Cardiac fibroblast (primary cell): Measurements from ENCODE around the gene MTOR.
"Not testable (repeated sequence)": the region's sequence is repeated elsewhere in the genome, so short reads cannot be mapped to it uniquely, and the experiment has no call there.

Experiments used
- DNase-seq, 2 donors: peaks; one replicate each; pipeline versions ENCODE4 v3.0.0 to v3.0.0-alpha.2; 2010; ENCODE audit warnings: low read depth in 2 of 2
- H3K4me3 ChIP-seq, 2 donors: replicated peaks in 1 of 2; 1 replicate in 1 of 2; 2 replicates in 1 of 2; pipeline ENCODE4 v1.5.1; 2011; ENCODE audit warnings: low read depth in 2 of 2, low read length in 2 of 2, mild to moderate bottlenecking in 2 of 2, moderate library complexity in 1 of 2
- CTCF ChIP-seq: IDR thresholded peaks from one replicate; pipeline ENCODE4 v1.5.1; 2011; ENCODE audit warnings: low read depth, mild to moderate bottlenecking, low read length, inconsistent platforms

The MTOR gene

GRCh38 chr1:11262171-11263049, at the start of gene MTOR:
MTOR (minus strand) TSS chr1:11262551; CDS start chr1:11259409, 3,142 bp downstream.
- TF ChIP-seq CTCF = peak; percentile 21

GRCh38 chr1:11309385-11309784, 47.0 kb upstream of the MTOR start:
- no peak overlapping the region for H3K4me3 ChIP-seq
- TF ChIP-seq CTCF = no peak
- no peak for DNase-seq

More at GRCh38 chr1:11262171-11263049, at the start of gene MTOR:
- peak; percentile 100 for DNase-seq
- peak within 1 kb of the TSS; percentile 98 to 99 for H3K4me3 ChIP-seq

GRCh38 chr1:11308699-11309224, 46.4 kb upstream of the MTOR start:
- no peak for DNase-seq
- no peak for TF ChIP-seq CTCF
- no peak overlapping the region for H3K4me3 ChIP-seq

DNA sequence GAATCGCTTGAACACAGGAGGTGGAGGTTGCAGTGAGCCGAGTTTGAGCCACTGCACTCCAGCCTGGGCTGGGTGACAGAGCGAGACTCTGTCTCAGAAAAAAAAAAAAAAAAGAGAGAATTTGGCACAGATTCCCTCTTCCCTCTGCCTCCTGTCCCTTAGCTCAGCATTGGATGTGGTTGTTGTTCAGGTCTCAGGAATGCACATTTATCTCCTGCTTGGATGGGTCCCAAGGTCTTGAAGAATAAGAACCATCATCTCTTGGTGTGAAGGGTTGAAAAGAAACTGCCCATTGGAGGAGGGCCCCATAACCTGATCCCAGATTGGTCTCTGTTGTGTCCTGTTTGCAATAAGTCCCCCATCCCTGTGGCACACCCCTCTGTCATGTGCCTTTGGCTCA, 45.5 kb upstream of the MTOR start:
- H3K4me3 ChIP-seq = no peak overlapping the region
- no peak for TF ChIP-seq CTCF

DNA sequence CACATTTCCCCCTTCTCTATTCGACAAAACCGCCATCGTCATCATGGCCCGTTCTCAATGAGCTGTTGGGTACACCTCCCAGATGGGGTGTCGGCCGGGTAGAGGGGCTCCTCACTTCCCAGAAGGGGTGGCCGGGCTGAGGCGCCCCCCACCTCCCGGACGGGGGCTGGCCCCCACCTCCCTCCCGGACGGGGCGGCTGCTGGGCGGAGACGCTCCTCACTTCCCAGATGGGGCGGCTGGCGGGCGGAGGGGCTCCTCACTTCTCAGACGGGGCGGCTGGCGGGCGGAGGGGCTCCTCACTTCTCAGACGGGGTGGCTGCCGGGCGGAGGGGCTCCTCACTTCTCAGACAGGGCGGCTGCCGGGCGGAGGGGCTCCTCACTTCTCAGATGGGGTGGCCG, 43.2 kb upstream of the MTOR start:
- not testable (repeated sequence) for DNase-seq

More for the DNA sequence above, 45.5 kb upstream of the MTOR start:
- DNase-seq = peak; percentile 22 to 41

DNA sequence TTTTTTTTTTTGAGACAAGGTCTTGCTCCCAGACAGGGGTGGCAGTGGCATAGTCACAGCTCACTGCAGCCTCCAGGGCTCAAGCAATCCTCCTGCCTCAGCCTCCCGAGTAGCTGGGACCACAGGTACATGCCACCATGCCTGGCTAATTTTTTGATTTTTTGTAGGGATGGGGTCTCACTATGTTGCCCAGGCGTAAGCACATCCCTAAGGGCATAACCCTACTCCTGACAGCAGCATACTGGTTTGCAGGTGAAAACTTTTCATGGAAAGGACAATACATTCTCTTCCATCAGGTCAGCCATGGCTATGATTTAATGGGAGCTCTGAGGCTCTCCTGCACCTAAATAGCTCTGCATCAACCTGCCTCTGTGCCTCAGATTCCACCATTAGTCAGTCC, 40.0 kb upstream of the MTOR start:
- H3K4me3 ChIP-seq = no peak overlapping the region
- TF ChIP-seq CTCF = no peak
- no peak for DNase-seq

More for the DNA sequence above, 43.2 kb upstream of the MTOR start:
- not testable (repeated sequence) for H3K4me3 ChIP-seq

DNA sequence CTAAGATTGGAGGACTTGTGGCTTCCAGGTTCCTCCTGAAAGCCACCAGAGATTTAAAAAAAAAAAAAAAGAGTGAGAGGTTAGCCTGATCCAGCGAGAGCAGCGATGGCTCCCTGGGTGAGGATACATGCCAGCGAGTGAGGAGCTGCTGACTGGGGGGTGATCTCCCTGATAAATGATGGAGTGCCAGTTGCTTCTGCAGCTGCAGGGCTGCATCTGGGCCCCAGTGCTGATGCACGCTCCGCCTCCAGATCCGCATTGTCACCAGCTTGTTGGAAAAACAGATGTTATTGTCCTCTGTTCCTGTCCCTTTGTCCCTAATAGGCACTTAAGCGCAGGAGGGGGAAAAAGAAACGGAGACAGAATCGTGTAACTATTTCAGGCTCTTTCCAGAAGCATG, 39.2 kb upstream of the MTOR start:
- no peak overlapping the region for H3K4me3 ChIP-seq
- no peak for DNase-seq
- no peak for TF ChIP-seq CTCF
